ENCODE results near the gene PRSS21.

PRSS21 gene

DNA sequence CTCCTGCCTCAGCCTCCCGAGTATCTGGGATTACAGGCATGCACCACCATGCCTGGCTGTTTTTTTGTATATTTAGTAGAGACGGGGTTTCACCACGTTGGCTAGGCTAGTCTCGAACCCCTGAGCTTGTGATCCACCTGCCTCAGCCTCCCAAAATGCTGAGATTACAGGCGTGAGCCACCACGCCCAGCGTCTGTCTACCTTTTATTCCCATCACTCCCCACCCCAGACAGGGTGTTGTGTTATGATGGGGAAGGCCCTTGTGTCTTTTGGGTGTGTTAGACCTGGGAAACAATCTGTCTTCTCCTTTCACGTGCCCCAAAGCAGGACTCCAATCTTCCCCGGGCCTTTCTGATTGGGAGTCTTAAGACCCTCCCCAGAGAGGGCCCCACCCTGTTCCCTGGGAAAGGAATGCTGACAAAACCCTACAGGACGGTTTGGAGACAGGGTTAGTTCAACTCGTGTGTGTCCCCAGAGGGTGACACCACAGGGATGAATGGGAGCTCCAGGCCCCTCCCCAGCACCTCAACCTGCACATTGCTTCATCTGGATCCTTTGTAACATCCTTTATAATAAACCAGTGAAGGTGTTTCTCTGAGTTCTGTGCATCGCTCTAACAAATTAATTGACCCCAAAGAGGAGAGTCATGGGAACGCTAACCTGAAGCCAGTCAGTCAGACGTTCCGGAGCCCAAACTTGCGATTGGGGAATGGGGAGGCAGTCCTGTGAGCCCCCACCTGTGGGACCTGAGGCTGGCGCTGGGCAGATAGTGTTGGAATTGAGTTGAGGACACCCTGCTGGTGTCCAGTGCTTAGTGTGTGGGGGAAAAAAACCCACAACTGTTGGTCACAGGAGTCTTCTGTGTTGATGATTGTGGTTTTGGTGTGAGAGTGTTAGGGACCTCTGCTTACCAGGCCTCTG is 36.8 kb upstream of the PRSS21 start:
- in situ Hi-C loops (cut with HindIII; ENCODE audit: low sequenced_read_pairs) = loop anchor here (10.0 kb wide), 1 partner anchor 135 kb away; the partner anchor contains the start of gene FLYWCH1
- TF ChIP-seq CTCF (IDR thresholded peaks at IDR 0.05; ENCODE audit: low read depth, low read length, missing control alignments) = no peak
- no peak for DNase-seq (ENCODE audit: low read depth)
- H3K4me3 ChIP-seq (ENCODE audit: low read depth, low read length) = no peak overlapping the region

DNA sequence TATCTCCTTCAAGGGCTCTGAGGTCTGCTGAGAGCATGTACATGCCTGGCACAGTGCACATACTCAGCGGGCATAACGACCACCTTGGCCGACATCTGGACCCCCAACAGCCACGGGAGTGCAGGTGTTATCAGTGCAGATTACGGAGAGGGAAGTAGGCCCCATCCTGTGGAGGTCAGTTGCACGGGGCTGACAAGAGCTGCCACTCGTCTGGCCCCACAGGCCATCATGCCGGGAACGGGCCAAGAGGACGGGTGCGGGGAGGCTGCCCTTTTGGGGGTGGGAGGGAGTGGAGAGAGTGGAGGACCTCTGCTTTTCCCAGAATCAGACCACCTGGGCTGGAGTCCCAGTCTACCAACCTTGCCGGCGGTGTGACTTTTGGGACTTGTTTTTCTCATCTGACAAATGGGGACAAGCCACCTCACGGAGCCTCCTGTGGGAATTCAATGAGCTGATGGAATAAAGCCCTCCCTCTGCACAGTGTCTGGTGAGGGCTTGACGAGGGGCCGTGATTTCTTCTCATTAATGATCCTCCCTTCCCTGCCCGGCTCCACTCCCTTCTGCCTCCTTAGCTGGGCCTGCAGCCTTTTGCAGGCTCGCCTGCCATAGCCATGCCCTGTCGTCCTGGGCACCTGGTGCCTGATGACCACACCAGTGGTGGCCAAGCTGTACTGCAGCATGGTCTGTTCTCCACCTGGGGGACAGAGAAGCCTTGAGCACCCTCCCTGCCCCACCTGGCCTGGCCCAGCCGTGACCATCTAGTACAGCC is 34.3 kb upstream of the PRSS21 start:
- no peak for DNase-seq (ENCODE audit: low read depth)
- TF ChIP-seq CTCF (IDR thresholded peaks at IDR 0.05; ENCODE audit: low read depth, low read length, missing control alignments) = no peak
- in situ Hi-C loops (cut with HindIII; ENCODE audit: low sequenced_read_pairs) = no loop called here

GRCh38 chr16:2783581-2784357 is 33.3 kb upstream of the PRSS21 start:
- H3K4me3 ChIP-seq (ENCODE audit: low read depth, low read length) = no peak overlapping the region
- DNase-seq (ENCODE audit: low read depth) = no peak
- TF ChIP-seq CTCF (IDR thresholded peaks at IDR 0.05; ENCODE audit: low read depth, low read length, missing control alignments) = no peak
- in situ Hi-C loops (cut with HindIII; ENCODE audit: low sequenced_read_pairs) = no loop called here

More for the DNA sequence above, 34.3 kb upstream of the PRSS21 start:
- H3K4me3 ChIP-seq (ENCODE audit: low read depth, low read length) = no peak overlapping the region

GRCh38 chr16:2784358-2785100 is 32.5 kb upstream of the PRSS21 start:
- in situ Hi-C loops (cut with HindIII; ENCODE audit: low sequenced_read_pairs) = no loop called here
- H3K4me3 ChIP-seq (ENCODE audit: low read depth, low read length) = no peak overlapping the region
- DNase-seq (ENCODE audit: low read depth) = no peak
- TF ChIP-seq CTCF (IDR thresholded peaks at IDR 0.05; ENCODE audit: low read depth, low read length, missing control alignments) = no peak

- DNase-seq (ENCODE audit: low read depth) = no peak
- H3K4me3 ChIP-seq (ENCODE audit: low read depth, low read length) = no peak overlapping the region
- in situ Hi-C loops (cut with HindIII; ENCODE audit: low sequenced_read_pairs) = no loop called here
- no peak for TF ChIP-seq CTCF (IDR thresholded peaks at IDR 0.05; ENCODE audit: low read depth, low read length, missing control alignments)
Observed at GRCh38 chr16:2785101-2785991, 31.7 kb upstream of the PRSS21 start.
